Spleen (tissue), 11 donors: ENCODE measurements around the gene PTPRK. TPM values are rescaled to one million over a fixed set of nuclear protein-coding genes. Genes with fewer than 3 reads are reported as not detected.

Experiments
- DNase-seq: peaks from one replicate; pipeline ENCODE4 v3.0.0-alpha.2; 2020
- H3K27ac ChIP-seq, 8 donors: fragments of 200-600 bp; sonication (generic) in 7 of 8; 1 replicate in 4 of 8; 2 replicates in 4 of 8; pipeline versions ENCODE4 v1.5.0 to v1.8.0; 2016 to 2021; ENCODE audit warnings: inconsistent platforms in 4 of 8, mild to moderate bottlenecking in 4 of 8, moderate library complexity in 1 of 8
- H3K27me3 ChIP-seq, 7 donors: fragments of 200-600 bp; sonication (generic) in 6 of 7; replicated peaks in 1 of 7; 1 replicate in 4 of 7; 2 replicates in 3 of 7; pipeline versions ENCODE4 v1.5.0 to v1.8.0; 2016 to 2021; ENCODE audit warnings: inconsistent platforms in 3 of 7, mild to moderate bottlenecking in 1 of 7
- H3K36me3 ChIP-seq, 6 donors: fragments of 200-600 bp; sonication (generic) in 5 of 6; 1 replicate in 4 of 6; 2 replicates in 2 of 6; pipeline versions ENCODE4 v1.5.0 to v1.8.0; 2016 to 2021; ENCODE audit warnings: inconsistent platforms in 2 of 6
- H3K4me1 ChIP-seq, 6 donors: fragments of 200-600 bp; sonication (generic) in 5 of 6; 1 replicate in 3 of 6; 2 replicates in 3 of 6; pipeline versions ENCODE4 v1.5.0 to v1.8.0; 2016 to 2021; ENCODE audit warnings: inconsistent platforms in 3 of 6
- H3K4me3 ChIP-seq, 8 donors: fragments of 200-600 bp; sonication (generic) in 7 of 8; 1 replicate in 4 of 8; 2 replicates in 4 of 8; pipeline versions ENCODE4 v1.5.0 to v1.8.0; 2016 to 2021; ENCODE audit warnings: inconsistent platforms in 4 of 8, mild to moderate bottlenecking in 4 of 8, moderate library complexity in 2 of 8
- H3K9me3 ChIP-seq, 8 donors: fragments of 200-600 bp; sonication (generic) in 7 of 8; 1 replicate in 4 of 8; 2 replicates in 4 of 8; pipeline versions ENCODE4 v1.5.0 to v1.8.0; 2016 to 2021; ENCODE audit warnings: inconsistent platforms in 4 of 8
- CTCF ChIP-seq, 11 experiments: fragments of 200-600 bp in 7 of 11; fragments of 450-650 bp in 4 of 11; sonication (generic) in 4 of 11; IDR thresholded peaks in 8 of 11; conservative IDR thresholded peaks in 3 of 11; 1 replicate in 7 of 11; 2 replicates in 4 of 11; pipeline versions ENCODE4 v1.4.0 to v1.8.0; 2016 to 2021; ENCODE audit warnings: antibody characterized with exemption in 11 of 11, inconsistent platforms in 4 of 11, mild to moderate bottlenecking in 1 of 11
- POLR2A ChIP-seq, 3 donors: fragments of 450-650 bp; IDR thresholded peaks; one replicate each; pipeline ENCODE4 v1.5.1; 2017; ENCODE audit warnings: antibody characterized with exemption in 3 of 3, mild to moderate bottlenecking in 1 of 3
- POLR2AphosphoS5 ChIP-seq, 3 donors: sonication (generic); formaldehyde crosslinking; IDR thresholded peaks; one replicate each; pipeline ENCODE4 v1.5.1; 2017; ENCODE audit warnings: antibody characterized with exemption in 3 of 3
- WGBS, 5 donors: extraction: QIAGEN DNeasy Blood & Tissue Kit in 3 of 5; methylation state at CpG; one replicate each; pipeline versions ENCODE4 v1.1.5 to v1.1.7; 2013 to 2018; 5-methylcytosine and 5-hydroxymethylcytosine counted together
- intact Hi-C: fragments of 100-400 bp; cut with DNase I; formaldehyde crosslinking; loops from one replicate; pipeline ENCODE4 v1.15.0; 2023; ENCODE audit warnings: low total_unique reads
- polyA plus RNA-seq, 3 donors: library from polyadenylated mRNA; stranded (reverse); fragments of 200-250 nt; gene quantifications; one replicate each; pipeline ENCODE4 v1.2.1, GENCODE V29; 2013
- total RNA-seq, 7 donors: library from RNA; depleted of rRNA in 3 of 7; stranded (reverse); fragments of >200 nt in 3 of 7; fragmentation: NEBNext Ultra II Directional in 4 of 7; extraction: Animal tissue kit (Norgen Biotek cat#: 25700) in 4 of 7; gene quantifications; one replicate each; pipeline versions ENCODE4 v1.1.0 to v1.2.1, GENCODE V29; 2016 to 2021
- donor health status: healthy with polysubstance abuse.
- donor health status: DM: no; HTN: no; CAD: no; lungs with moderate emphysema.
- donor health status: DM: no; HTN: no; CAD: no.
- donor health status: Bipolar disorder and iron deficiency.
- donor health status: healthy.
- donor health status: DM: no; HTN: no; CAD: no.
- donor health status: DM: yes; HTN: yes; CAD: no.

Gene PTPRK
- total and polyA plus RNA-seq, 10 donors = 3.3 to 67.8 (median 34.0) TPM

- Histone ChIP-seq H3K36me3 (no peaks in the 10 kb centered on the region), H3K4me3 (no peak overlapping the region), H3K27ac (no peak overlapping the region), H3K4me1 (no peaks in the 10 kb centered on the region), H3K27me3 (peaks cover 0 to under 1% (median 0%) of the 10 kb centered on the region in 7 donors), H3K9me3 (no peaks in the 10 kb centered on the region)
- no peak for DNase-seq
- intact Hi-C loops = no loop called here
- WGBS, 5 donors = 79 to 88% (median 84%) methylated on average over 5 of the region's 5 CpGs
- no peak for TF ChIP-seq CTCF (IDR thresholded peaks at IDR 0.05 in 8 of 11, conservative IDR thresholded peaks at IDR 0.05 in 3 of 11)
- no peak for TF ChIP-seq POLR2AphosphoS5 (IDR thresholded peaks at IDR 0.05)
- no peak for TF ChIP-seq POLR2A (IDR thresholded peaks at IDR 0.05)
Observed at GRCh38 chr6:128511506-128511905, 8.9 kb downstream of the PTPRK start.

DNA sequence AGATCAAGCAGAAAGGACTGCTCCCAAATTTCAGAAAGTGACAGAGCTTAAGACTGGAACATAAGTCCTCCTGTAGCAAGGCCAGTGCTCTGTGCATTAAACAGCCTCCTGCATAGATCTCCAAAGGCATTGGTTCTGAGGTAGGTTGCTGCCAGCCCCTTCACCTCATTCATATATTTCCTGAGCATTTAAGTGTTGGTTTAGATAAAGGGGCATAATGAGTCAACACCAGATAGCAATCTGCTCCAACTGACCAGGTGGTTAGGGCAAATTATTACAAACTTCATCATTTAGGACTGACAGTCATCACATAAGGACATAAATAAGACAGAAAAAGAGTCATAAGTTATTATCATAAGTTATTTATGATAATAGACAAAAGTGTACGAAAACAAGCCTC lies 10.7 kb downstream of the PTPRK start:
- Histone ChIP-seq H3K27me3 (no peaks in the 10 kb centered on the region), H3K4me1 (no peaks in the 10 kb centered on the region), H3K36me3 (no peaks in the 10 kb centered on the region), H3K9me3 (no peaks in the 10 kb centered on the region), H3K27ac (no peak overlapping the region), H3K4me3 (no peak overlapping the region)
- intact Hi-C loops = no loop called here
- no peak for TF ChIP-seq POLR2AphosphoS5 (IDR thresholded peaks at IDR 0.05)
- TF ChIP-seq POLR2A (IDR thresholded peaks at IDR 0.05) = no peak
- TF ChIP-seq CTCF (IDR thresholded peaks at IDR 0.05 in 8 of 11, conservative IDR thresholded peaks at IDR 0.05 in 3 of 11) = no peak
- DNase-seq = no peak
- WGBS, 5 donors = 67 to 93% (median 83%) methylated on average over 1 of the region's 1 CpG

DNA sequence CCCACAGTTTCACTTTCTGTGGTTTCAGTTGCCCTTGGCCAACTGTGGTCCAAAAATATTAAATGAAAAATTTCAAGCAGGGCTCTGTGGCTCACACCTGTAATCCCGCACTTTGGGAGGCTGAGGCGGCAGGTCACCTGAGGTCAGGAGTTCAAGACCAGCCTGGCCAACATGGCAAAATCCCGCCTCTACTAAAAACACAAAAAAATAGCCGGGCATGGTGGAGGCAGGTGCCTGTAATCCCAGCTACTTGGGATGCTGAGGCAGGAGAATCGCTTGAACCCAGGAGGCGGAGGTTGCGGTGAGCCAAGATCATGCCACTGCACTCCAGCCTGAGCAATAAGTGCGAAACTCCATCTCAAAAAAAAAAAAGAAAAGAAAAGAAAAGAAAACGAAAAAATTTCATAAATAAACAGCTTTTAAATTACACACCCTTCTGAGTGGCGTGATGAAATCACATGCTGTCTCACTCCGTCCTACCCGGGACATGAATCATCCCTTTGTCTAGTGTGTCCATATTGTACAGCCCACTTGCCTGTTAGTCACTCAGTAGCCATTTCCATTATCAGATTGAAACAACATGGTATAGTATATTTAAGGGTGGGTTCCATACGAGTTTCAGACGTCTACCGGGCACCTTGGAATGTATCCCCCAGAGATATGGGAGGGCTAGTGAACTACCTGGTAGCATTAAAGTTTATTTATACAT lies 11.7 kb downstream of the PTPRK start:
- Histone ChIP-seq H3K4me3 (no peak overlapping the region), H3K27ac (no peak overlapping the region), H3K4me1 (no peaks in the 10 kb centered on the region), H3K36me3 (no peaks in the 10 kb centered on the region), H3K27me3 (no peaks in the 10 kb centered on the region), H3K9me3 (no peaks in the 10 kb centered on the region)
- DNase-seq = no peak
- whole genome bisulfite sequencing, 5 donors = 87 to 96% (median 91%) methylated on average over 15 of the region's 15 CpGs
- TF ChIP-seq POLR2AphosphoS5 (IDR thresholded peaks at IDR 0.05) (no peak), POLR2A (IDR thresholded peaks at IDR 0.05) (no peak), CTCF (IDR thresholded peaks at IDR 0.05 in 8 of 11, conservative IDR thresholded peaks at IDR 0.05 in 3 of 11) (no peak)
- intact Hi-C loops = no loop called here

GRCh38 chr6:128507337-128508310 lies 12.8 kb downstream of the PTPRK start:
- H3K4me3 ChIP-seq = no peak overlapping the region
- TF ChIP-seq POLR2AphosphoS5 (IDR thresholded peaks at IDR 0.05) = no peak
- no peak for TF ChIP-seq CTCF (IDR thresholded peaks at IDR 0.05 in 8 of 11, conservative IDR thresholded peaks at IDR 0.05 in 3 of 11)
- TF ChIP-seq POLR2A (IDR thresholded peaks at IDR 0.05) = no peak
- no peaks in the 10 kb centered on the region for H3K27me3 ChIP-seq
- WGBS, 5 donors = 85 to 95% (median 90%) methylated on average over 5 of the region's 5 CpGs
- no peak for DNase-seq
- H3K9me3 ChIP-seq = no peaks in the 10 kb centered on the region
- no peaks in the 10 kb centered on the region for H3K36me3 ChIP-seq
- intact Hi-C loops = no loop called here
- H3K27ac ChIP-seq = no peak overlapping the region
- H3K4me1 ChIP-seq = no peaks in the 10 kb centered on the region
